Stimulated activated CD4-positive, alpha-beta T cell treated with anti-CD3 and anti-CD28 coated beads, TNF-alpha, amount 100 ng/mL, for 24 hours (primary cell): ENCODE data around the gene PDLIM5.
"Not testable (repeated sequence)": the region's sequence is repeated elsewhere in the genome, so short reads cannot be mapped to it uniquely, and the experiment has no call there.

ENCODE experiments used
- DNase-seq, 3 experiments: peaks; one replicate each; pipeline ENCODE4 v3.0.0-alpha.2; 2020; ENCODE audit warnings: low read depth in 3 of 3

PDLIM5 gene

GRCh38 chr4:94451695-94452475 is at the start of gene PDLIM5:
PDLIM5 (plus strand) TSS chr4:94451942; CDS start chr4:94455289, 3,347 bp downstream.
- DNase-seq = peak; percentile 78 to 82 (median 81)

DNA sequence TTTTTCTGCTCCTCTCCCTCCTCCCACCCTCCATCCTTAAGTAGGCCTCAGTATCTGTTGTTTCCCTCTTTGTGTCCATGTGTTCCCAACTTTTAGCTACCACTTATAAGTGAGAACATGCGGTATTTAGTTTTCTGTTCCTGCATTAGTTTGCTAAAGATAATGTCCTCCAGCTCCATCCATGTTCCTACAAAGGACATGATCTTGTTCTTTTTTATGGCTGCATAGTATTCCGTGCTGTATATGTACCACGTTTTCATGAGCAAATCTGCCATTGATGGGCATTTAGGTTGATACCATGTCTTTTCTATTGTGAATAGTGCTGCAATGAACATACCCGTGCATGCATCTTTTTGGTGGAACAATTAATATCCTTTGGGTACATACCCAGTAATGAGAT is 49.3 kb upstream of the PDLIM5 start:
- not testable (repeated sequence) for DNase-seq

DNA sequence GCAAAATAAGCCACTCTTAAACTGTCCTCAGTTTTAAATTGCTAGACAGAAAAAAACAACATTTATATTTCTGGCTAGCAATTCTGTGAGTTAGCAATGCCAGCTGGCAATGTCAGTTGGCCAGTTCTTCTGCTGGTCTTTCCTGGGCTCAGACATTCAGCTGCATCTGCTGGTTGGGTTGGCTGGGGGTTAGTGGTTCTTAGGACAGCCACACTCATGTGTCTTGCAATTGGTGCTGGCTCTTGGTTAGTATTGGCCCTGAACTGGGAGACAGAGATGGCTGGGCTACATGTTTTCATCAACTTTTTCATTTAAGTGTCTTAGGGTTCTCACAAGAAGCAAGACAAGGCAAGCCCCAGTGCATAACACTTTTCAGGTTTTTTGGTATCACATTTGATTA is 48.0 kb upstream of the PDLIM5 start:
- no peak for DNase-seq

DNA sequence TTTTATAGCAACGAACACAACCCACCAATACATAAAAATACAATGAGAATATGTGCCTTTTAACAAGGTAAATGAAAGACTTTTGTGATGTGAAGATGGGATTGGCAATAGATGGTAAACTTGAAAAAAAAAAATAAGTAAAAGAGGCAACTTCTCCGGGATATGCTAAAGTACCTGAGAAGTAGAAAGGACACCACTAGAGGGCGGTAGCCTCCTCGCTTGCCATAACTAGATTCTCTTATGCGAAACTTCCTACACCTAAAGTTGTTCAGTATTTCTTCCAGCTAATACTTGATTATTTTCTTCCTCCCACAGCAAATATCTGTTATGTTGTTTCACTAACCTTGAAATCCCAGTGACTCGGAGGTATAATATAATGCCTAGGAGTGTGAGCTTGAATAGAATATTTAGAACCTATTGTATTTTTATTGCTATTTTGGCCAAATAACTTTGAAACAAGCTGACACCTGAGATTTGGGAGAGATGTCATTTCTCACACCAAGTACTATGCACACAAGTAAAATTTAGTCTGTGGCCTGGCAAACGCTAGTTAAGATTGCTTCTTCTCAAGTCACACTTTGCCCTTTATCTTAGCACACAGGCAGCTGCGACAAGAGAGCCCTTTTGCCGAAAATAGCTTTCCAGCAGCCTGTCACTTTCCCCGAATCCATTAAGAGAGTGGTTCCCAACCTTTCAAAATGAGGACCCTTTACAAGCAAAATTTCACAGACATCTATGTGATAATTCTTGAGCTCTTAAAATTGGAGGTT is 44.9 kb upstream of the PDLIM5 start:
- DNase-seq = peak; percentile 31 to 34 (median 33)

GRCh38 chr4:94407846-94408245 is 43.9 kb upstream of the PDLIM5 start:
- DNase-seq = no peak

GRCh38 chr4:94408549-94409374 is 43.0 kb upstream of the PDLIM5 start:
- DNase-seq = no peak

DNA sequence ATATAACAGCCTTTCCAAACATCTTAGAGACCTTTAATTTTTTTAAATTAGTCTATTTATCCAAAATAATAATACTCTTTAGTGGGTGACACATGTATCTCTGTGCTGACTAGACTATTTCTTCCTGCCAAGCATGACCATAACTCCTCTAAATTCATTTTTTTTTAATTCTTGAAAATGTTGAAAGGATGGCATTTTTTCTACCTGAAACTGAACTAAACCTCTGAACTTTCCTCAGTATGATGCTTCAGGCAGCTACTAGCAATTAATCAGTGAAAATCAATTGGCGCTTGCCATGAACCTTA is 42.4 kb upstream of the PDLIM5 start:
- DNase-seq = no peak

DNA sequence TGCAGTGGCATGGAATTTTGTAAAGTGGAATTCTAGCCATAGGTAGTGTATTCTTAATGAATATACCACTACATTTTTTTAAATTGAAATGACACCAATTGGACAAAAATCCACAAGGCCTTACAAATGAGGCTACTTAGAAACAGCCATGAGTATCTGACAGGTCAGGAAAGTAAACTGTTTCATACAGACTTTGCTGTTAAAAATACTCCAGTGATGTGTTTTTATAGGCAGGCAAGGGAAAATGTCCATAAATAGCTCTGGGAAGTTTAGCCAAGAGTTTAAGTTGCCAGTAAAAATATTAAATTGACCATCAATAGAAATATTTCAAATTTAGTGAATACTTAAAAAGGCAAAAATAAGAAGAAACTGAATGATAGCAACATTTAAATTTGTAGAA is 41.8 kb upstream of the PDLIM5 start:
- DNase-seq = no peak

- DNase-seq = no peak
Observed at GRCh38 chr4:94410678-94411206, 41.0 kb upstream of the PDLIM5 start.

- DNase-seq = no peak
Observed at GRCh38 chr4:94411296-94411695, 40.4 kb upstream of the PDLIM5 start.

DNA sequence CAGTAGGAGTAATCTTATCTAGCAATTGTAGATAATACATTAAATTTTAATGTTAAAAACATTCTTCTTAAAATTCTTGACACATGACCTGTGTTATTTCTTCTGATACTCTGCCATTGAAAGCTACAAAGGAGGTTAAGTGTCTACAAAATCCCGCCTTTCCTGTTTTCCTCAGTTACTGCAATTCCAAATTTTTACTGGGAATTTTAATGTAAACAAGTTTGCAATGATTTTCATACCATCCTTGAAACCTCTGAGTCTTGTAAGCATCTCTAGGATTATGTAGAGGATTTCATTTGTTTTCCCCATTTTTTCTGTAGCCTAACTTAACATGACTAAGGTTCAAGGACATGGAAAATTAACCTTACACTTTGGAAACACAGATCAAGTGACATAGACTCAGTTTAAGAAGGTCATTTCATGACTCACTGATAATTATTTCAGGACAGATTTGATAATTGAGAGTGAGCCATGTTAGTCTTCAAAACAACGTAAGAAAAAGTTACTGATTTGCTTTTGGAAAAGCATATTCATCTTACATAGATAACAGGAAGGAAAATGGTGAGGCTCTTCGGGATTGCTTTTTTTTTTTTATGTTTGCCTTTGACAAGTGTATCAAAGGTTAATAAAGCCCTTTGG is 39.6 kb upstream of the PDLIM5 start:
- DNase-seq = no peak

GRCh38 chr4:94412658-94413038 is 39.1 kb upstream of the PDLIM5 start:
- DNase-seq = no peak

- DNase-seq = no peak
Observed at GRCh38 chr4:94413085-94413840, 38.5 kb upstream of the PDLIM5 start.

- DNase-seq = no peak
Observed at GRCh38 chr4:94414907-94415306, 36.8 kb upstream of the PDLIM5 start.

- DNase-seq = no peak
Observed at GRCh38 chr4:94415448-94415847, 36.3 kb upstream of the PDLIM5 start.

- no peak for DNase-seq
Observed at GRCh38 chr4:94416335-94416734, 35.4 kb upstream of the PDLIM5 start.

DNA sequence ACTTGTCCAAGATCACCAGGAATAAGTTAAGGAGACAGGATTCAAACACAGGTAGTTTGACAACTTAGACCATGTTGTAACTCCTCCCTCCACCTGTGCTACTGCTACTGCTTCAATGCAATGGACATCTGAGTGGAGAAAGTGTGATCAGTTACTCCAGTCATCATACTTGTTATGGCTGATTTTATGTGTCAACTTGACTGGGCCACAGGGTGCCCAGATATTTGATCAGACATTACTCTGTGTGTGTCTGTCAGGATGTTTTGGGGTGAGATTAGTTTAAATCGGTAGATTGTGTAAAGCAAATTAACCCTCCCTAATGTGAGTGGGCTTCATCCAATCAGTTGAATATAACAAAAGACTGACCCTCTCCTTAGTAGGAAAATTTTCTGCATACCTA is 34.8 kb upstream of the PDLIM5 start:
- no peak for DNase-seq

DNA sequence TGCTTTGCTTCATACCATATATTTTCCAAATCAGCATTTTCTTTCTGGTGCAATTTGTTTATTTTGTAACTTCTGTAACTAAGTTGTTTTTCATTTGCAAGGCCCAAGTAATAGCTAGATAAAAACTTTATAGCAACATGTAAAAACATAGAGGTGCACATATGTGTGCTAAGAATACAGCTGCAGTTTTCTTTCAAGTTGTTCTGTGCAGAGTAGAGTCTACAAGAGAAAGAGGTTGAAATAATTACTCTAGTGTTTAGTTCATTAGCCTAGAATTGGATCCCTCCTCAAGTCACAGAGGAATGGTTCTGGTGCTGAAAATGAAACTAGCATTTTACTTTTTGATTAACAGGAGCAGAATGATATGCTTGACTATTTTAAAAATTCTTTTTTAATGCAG is 32.2 kb upstream of the PDLIM5 start:
- DNase-seq = no peak

- no peak for DNase-seq
Observed at GRCh38 chr4:94419956-94420355, 31.8 kb upstream of the PDLIM5 start.

DNA sequence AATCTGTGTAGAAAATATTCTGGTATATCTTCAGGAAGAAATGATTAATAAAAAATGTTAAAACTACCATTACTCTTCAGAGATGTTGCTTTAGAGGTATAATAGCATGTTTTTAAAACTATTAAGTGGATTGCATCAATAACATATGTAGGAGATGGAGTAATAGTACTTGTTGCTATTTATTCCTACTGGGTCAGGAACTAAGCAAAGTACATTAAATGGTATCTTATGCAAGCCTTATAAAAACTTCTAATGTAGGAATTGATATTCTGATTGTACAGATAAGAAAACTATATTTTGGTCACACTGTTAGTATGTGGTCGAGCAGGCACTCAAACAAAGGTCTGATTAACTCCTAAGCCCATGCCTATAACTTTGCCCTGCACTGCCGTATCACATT is 31.4 kb upstream of the PDLIM5 start:
- no peak for DNase-seq

DNA sequence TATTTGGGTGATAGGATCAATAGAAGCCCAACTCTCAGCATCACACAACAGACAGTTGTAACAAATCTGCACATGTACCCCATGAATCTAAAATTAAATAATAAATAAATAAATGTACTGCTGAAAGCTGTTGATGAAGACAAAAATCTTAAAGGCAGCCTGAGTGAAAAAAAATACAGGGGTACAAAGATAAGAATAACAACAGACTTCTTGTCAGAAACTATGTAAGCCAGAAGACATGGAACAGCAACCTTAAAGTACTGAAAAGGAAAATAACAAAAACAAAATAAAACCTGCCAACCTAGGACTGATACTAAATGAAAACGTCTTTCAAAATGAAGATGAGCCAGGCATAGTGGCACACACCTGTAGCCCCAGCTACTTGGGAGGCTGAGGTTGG is 25.0 kb upstream of the PDLIM5 start:
- no peak for DNase-seq
